NCI-H2196 treated with DMSO at 0.1 percent for 48 hours (cell line): ENCODE data around the gene IL5.
A peak's percentile ranks its signal among the peaks of the same experiment; 100 is the strongest.
"Not testable (repeated sequence)": the region's sequence is repeated elsewhere in the genome, so short reads cannot be mapped to it uniquely, and the experiment has no call there.

Experiments used
- DNase-seq: peaks from one replicate; lab custom pipeline; 2025; ENCODE audit not compliant: unreplicated experiment; lab: John Stamatoyannopoulos, UW

IL5 gene

GRCh38 chr5:132543472-132544201, at the start of gene IL5:
IL5 (minus strand) TSS chr5:132543522; CDS start chr5:132543478, 44 bp downstream.
- DNase-seq = no peak

- no peak for DNase-seq
Measured at GRCh38 chr5:132592521-132592920, 49.2 kb upstream of the IL5 start.

GRCh38 chr5:132591145-132591544, 47.8 kb upstream of the IL5 start:
- no peak for DNase-seq

GRCh38 chr5:132589467-132589866, 46.1 kb upstream of the IL5 start:
- no peak for DNase-seq

- no peak for DNase-seq
Measured at GRCh38 chr5:132586063-132586462, 42.7 kb upstream of the IL5 start.

GRCh38 chr5:132584560-132584959, 41.2 kb upstream of the IL5 start:
- DNase-seq = not testable (repeated sequence)

- no peak for DNase-seq
Measured at GRCh38 chr5:132576123-132576522, 32.8 kb upstream of the IL5 start.

GRCh38 chr5:132566657-132567056, 23.3 kb upstream of the IL5 start:
- no peak for DNase-seq

GRCh38 chr5:132564555-132564954, 21.2 kb upstream of the IL5 start:
- not testable (repeated sequence) for DNase-seq

GRCh38 chr5:132561601-132562000, 18.3 kb upstream of the IL5 start:
- no peak for DNase-seq

GRCh38 chr5:132559383-132560060, 16.2 kb upstream of the IL5 start:
- no peak for DNase-seq

- DNase-seq = no peak
Measured at GRCh38 chr5:132557478-132558172, 14.3 kb upstream of the IL5 start.

GRCh38 chr5:132556763-132557477, 13.6 kb upstream of the IL5 start, which contains the start of gene RAD50:
RAD50 (plus strand) TSS chr5:132556977; CDS start chr5:132557325, 348 bp downstream.
- DNase-seq = peak; percentile 87

GRCh38 chr5:132556153-132556762, 12.9 kb upstream of the IL5 start:
- DNase-seq = peak; percentile 41

- no peak for DNase-seq
Measured at GRCh38 chr5:132549576-132549975, 6.3 kb upstream of the IL5 start.

- not testable (repeated sequence) for DNase-seq
Measured at GRCh38 chr5:132548834-132549233, 5.5 kb upstream of the IL5 start.

- no peak for DNase-seq
Measured at GRCh38 chr5:132547269-132547668, 3.9 kb upstream of the IL5 start.

GRCh38 chr5:132546108-132546507, 2.8 kb upstream of the IL5 start:
- DNase-seq = no peak

- DNase-seq = no peak
Measured at GRCh38 chr5:132540764-132541163, 2.6 kb downstream of the IL5 start.

GRCh38 chr5:132540149-132540548, 3.2 kb downstream of the IL5 start:
- no peak for DNase-seq

GRCh38 chr5:132539716-132540115, 3.6 kb downstream of the IL5 start:
- DNase-seq = no peak
